ENCODE measurements around the gene BEX3. TPM values are rescaled to one million over a fixed set of nuclear protein-coding genes. Genes with fewer than 3 reads are reported as not detected.
"Not testable (repeated sequence)": the region's sequence is repeated elsewhere in the genome, so short reads cannot be mapped to it uniquely, and the experiment has no call there.

Gene BEX3
- total and polyA plus RNA-seq, 9 donors, result 137 to 212 (median 173) TPM

DNA sequence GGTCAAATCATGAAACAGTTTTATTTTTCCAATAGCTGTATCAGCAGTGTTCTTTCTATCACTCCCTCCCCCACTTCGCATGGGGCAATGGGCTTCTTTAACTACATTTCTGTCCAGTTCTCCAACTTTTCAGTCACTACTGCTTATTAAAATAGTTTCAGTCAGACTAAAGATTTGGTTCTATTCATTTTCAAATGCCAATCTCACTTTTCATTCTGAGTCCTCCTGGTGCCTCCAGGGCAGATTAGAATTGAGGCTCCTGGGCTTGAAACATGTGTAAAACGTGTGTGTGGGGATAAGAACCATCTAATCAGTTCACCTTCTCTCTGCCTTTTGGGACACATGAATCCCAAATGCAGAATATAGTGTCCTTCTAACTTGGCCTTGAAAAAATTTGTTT lies 3.5 kb upstream of the BEX3 start:
- no peak for DNase-seq
- Histone ChIP-seq H3K4me1 (ENCODE audit: control insufficient read depth, insufficient read depth, low read length) (peaks cover 2% of the 10 kb centered on the region), H3K27ac (ENCODE audit: low read length) (no peak overlapping the region), H3K9me3 (replicated peaks; ENCODE audit: control insufficient read depth, low read depth, low read length) (no peaks in the 10 kb centered on the region), H3K36me3 (ENCODE audit: control insufficient read depth, insufficient read depth, low read length) (no peaks in the 10 kb centered on the region), H3K4me3 (ENCODE audit: low read length) (no peak overlapping the region), H3K27me3 (ENCODE audit: control insufficient read depth, insufficient read depth, low read length) (peaks cover 9% of the 10 kb centered on the region)
- no CpG with 5 or more reads among the region's 2 CpGs for WGBS (ENCODE audit: insufficient coverage)

DNA sequence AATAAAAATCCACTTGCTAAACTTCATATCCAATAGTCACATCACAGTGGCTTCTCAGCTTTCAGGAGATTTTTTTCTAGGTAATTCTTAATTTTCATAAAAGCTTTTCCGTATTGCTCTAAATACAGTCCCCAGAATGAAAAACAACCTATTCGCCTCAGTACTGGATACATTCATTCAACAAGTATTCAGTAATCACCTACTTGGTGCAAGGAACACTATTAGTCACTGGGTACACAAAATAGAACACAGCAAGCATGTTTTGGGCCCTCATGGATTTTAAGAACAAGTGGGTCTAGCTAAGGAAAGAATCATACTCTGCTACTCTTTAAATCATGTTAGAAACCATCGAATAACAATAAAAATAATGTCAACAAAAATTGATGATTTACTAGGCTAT lies 2.8 kb upstream of the BEX3 start:
- Histone ChIP-seq H3K36me3 (ENCODE audit: control insufficient read depth, insufficient read depth, low read length) (no peaks in the 10 kb centered on the region), H3K4me1 (ENCODE audit: control insufficient read depth, insufficient read depth, low read length) (peaks cover 2% of the 10 kb centered on the region), H3K27me3 (ENCODE audit: control insufficient read depth, insufficient read depth, low read length) (peaks cover 10% of the 10 kb centered on the region), H3K27ac (ENCODE audit: low read length) (no peak overlapping the region), H3K4me3 (ENCODE audit: low read length) (no peak overlapping the region), H3K9me3 (replicated peaks; ENCODE audit: control insufficient read depth, low read depth, low read length) (no peaks in the 10 kb centered on the region)
- DNase-seq, result no peak
- WGBS (ENCODE audit: insufficient coverage), result no CpG with 5 or more reads among the region's 3 CpGs

DNA sequence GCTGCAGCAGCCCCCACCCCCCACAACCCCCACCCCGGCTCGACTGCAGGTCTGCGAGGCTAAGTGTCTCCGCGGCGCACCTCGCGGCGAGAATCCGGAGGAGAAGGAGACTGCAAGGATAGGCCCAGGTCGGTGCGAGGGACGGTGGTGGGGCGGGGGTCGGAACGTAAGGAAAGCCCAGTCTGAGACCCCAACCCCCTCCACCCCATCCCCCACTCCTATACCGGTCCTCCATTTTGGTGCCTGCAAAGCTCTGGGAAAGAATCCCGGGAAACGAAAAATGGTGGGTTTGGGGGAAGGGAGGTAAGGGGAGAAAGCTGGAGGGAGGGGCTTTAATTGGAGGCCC lies 614 bp downstream of the BEX3 start:
- peak overlapping the region; percentile 69 for H3K27ac ChIP-seq (ENCODE audit: low read length)
- H3K36me3 ChIP-seq (ENCODE audit: control insufficient read depth, insufficient read depth, low read length), result peaks cover 2% of the 10 kb centered on the region
- peaks cover 11% of the 10 kb centered on the region for H3K27me3 ChIP-seq (ENCODE audit: control insufficient read depth, insufficient read depth, low read length)
- 7% methylated on average over 3 of the region's 19 CpGs for WGBS (ENCODE audit: insufficient coverage)
- peak; percentile 78 for DNase-seq
- no peaks in the 10 kb centered on the region for H3K9me3 ChIP-seq (replicated peaks; ENCODE audit: control insufficient read depth, low read depth, low read length)
- H3K4me1 ChIP-seq (ENCODE audit: control insufficient read depth, insufficient read depth, low read length), result peaks cover 2% of the 10 kb centered on the region
- H3K4me3 ChIP-seq (ENCODE audit: low read length), result peak overlapping the region; percentile 78

DNA sequence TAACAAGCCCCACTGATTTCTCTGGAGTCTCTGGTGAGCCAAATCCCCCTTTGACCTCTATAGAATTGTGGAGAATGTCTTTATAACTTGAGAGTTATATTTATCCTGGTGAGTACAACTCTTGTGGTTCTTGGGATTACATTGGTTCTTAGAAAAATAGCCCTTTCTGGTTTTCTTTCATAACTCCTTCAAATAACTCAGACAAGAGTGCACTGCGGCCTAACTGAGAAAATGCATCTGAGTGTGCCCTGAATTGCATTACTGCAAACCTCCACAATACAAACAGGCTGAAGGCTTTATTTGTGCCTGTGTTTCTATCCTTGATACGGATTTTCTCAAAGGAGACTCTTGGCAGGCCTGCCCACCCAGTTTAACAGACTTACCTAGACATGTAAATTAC lies 2.7 kb downstream of the BEX3 start:
- Histone ChIP-seq H3K27me3 (ENCODE audit: control insufficient read depth, insufficient read depth, low read length) (peaks cover 9% of the 10 kb centered on the region), H3K27ac (ENCODE audit: low read length) (no peak overlapping the region), H3K4me3 (ENCODE audit: low read length) (no peak overlapping the region), H3K9me3 (replicated peaks; ENCODE audit: control insufficient read depth, low read depth, low read length) (no peaks in the 10 kb centered on the region), H3K36me3 (ENCODE audit: control insufficient read depth, insufficient read depth, low read length) (peaks cover 2% of the 10 kb centered on the region), H3K4me1 (ENCODE audit: control insufficient read depth, insufficient read depth, low read length) (peaks cover 2% of the 10 kb centered on the region)
- DNase-seq, result no peak
- WGBS (ENCODE audit: insufficient coverage), result no CpG with 5 or more reads among the region's 2 CpGs

DNA sequence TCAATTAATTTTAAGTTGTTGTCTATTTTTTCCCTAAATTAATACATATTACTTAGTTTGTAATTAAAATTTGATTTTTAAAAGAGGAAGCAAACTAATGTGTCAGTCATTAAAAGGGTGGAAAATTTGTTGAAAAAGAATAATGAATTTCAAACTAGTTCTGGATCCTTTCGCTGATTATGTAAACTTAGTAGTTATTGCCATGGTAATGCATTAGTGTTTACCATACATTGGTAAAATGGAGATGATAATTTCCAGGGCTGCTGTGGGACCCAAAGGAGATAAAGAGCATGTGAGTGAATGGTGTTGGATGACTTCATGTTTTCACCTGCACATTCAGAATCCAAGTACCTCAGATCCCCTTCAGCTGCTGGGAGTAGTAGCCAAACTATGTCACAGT lies 6.5 kb downstream of the BEX3 start:
- DNase-seq, result peak; percentile 10
- Histone ChIP-seq H3K27ac (ENCODE audit: low read length) (no peak overlapping the region), H3K9me3 (replicated peaks; ENCODE audit: control insufficient read depth, low read depth, low read length) (no peaks in the 10 kb centered on the region), H3K4me3 (ENCODE audit: low read length) (no peak overlapping the region), H3K4me1 (ENCODE audit: control insufficient read depth, insufficient read depth, low read length) (no peaks in the 10 kb centered on the region), H3K36me3 (ENCODE audit: control insufficient read depth, insufficient read depth, low read length) (peaks cover 2% of the 10 kb centered on the region), H3K27me3 (ENCODE audit: control insufficient read depth, insufficient read depth, low read length) (peaks cover 9% of the 10 kb centered on the region)
- 100% methylated on average over 1 of the region's 1 CpG for WGBS (ENCODE audit: insufficient coverage)

DNA sequence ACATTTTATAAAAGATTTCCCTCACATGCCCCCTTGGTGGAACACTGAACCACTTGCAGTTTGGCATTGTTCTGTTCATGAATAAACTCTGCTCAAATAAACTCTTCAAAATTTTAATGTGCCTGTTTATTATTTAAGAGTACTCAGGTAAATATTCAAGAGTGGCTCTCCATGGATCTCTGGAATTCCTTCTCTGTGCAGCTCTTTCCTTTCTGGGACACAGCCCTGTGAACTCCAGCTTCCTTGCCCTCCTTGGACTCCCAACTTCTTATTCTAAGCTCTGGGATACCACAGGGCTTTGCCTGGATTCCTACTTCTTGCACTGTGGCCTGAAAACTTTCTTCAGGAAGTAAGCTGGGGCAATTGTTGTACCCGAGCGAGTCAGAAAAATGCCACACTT lies 8.3 kb downstream of the BEX3 start:
- Histone ChIP-seq H3K4me3 (ENCODE audit: low read length) (no peak overlapping the region), H3K27ac (ENCODE audit: low read length) (no peak overlapping the region), H3K9me3 (replicated peaks; ENCODE audit: control insufficient read depth, low read depth, low read length) (no peaks in the 10 kb centered on the region), H3K27me3 (ENCODE audit: control insufficient read depth, insufficient read depth, low read length) (peaks cover 6% of the 10 kb centered on the region), H3K36me3 (ENCODE audit: control insufficient read depth, insufficient read depth, low read length) (no peaks in the 10 kb centered on the region), H3K4me1 (ENCODE audit: control insufficient read depth, insufficient read depth, low read length) (no peaks in the 10 kb centered on the region)
- no peak for DNase-seq
- WGBS (ENCODE audit: insufficient coverage), result 59% methylated on average over 2 of the region's 2 CpGs

DNA sequence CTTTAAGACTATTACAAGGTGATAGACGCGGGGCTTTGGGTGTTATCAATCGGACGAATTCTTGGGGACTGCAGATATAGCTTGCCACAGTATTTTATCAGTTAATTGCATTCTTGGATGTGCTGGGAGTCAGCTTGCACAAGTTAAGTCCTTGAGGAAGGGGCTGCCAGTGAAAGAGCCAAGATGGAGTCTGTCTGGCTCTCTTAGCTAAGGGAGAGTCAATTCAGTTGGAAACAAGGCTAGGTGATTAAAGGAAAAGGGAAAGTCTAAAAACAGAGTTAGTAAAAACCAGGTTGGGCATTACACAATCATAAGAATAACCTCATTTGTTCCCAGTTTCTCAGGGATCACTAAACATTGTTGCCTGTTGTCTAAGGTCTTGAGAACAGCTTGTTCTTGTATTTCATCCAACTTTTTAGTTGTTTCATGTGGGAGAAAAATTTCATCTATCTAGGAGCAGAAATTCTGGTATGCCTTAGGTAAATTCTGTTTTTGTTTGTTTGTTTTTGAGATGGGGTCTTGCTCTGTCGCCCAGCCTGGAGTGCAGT lies 9.0 kb downstream of the BEX3 start:
- not testable (repeated sequence) for H3K27ac ChIP-seq (ENCODE audit: low read length); H3K4me3 ChIP-seq (ENCODE audit: low read length); H3K9me3 ChIP-seq (replicated peaks; ENCODE audit: control insufficient read depth, low read depth, low read length); H3K4me1 ChIP-seq (ENCODE audit: control insufficient read depth, insufficient read depth, low read length); DNase-seq; H3K36me3 ChIP-seq (ENCODE audit: control insufficient read depth, insufficient read depth, low read length); H3K27me3 ChIP-seq (ENCODE audit: control insufficient read depth, insufficient read depth, low read length)
- WGBS (ENCODE audit: insufficient coverage), result no CpG with 5 or more reads among the region's 5 CpGs

DNA sequence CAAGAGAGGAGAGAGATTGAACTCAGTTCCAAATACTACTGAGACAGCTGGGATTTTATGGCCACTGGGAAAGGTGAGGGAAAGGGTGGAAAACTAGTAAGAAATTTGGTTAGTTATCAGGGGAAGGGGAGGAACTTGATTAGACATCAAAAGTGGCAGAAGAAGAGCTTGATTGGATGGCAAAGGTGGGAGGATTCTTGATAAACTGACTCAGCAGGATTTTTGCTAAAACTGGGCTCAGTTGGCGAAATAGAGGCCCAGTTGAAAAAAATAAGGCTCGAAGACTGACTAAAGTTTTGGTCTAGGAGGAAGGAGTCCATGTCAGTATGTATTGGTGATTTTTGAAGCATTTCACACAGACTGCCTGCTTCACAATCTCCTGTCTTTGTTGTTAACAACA lies 10.0 kb downstream of the BEX3 start:
- Histone ChIP-seq H3K4me1 (ENCODE audit: control insufficient read depth, insufficient read depth, low read length) (no peaks in the 10 kb centered on the region), H3K27ac (ENCODE audit: low read length) (no peak overlapping the region), H3K36me3 (ENCODE audit: control insufficient read depth, insufficient read depth, low read length) (no peaks in the 10 kb centered on the region), H3K9me3 (replicated peaks; ENCODE audit: control insufficient read depth, low read depth, low read length) (no peaks in the 10 kb centered on the region), H3K27me3 (ENCODE audit: control insufficient read depth, insufficient read depth, low read length) (peaks cover 9% of the 10 kb centered on the region), H3K4me3 (ENCODE audit: low read length) (no peak overlapping the region)
- DNase-seq, result no peak
- no CpG with 5 or more reads among the region's 2 CpGs for WGBS (ENCODE audit: insufficient coverage)

DNA sequence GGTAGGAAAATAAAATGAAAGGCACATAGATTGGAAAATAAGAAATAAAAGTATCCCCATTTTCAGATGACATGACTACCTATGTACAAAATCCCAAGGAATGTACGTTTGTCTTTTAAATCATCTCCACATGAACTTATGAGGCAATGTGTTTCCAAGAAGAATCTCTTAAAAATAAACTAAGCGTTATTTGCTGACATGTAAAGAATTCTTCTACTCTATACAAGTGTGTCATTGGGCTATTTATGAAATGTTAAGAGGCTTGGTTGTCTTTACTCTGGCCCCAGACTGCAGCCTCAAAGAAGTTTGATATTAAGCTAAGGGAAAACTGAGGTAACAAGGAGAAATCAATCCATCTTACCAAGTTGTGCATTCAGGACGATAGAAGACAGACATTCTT lies 17.1 kb downstream of the BEX3 start:
- Histone ChIP-seq H3K27me3 (ENCODE audit: control insufficient read depth, insufficient read depth, low read length) (peaks cover 17% of the 10 kb centered on the region), H3K4me3 (ENCODE audit: low read length) (no peak overlapping the region), H3K4me1 (ENCODE audit: control insufficient read depth, insufficient read depth, low read length) (no peaks in the 10 kb centered on the region), H3K36me3 (ENCODE audit: control insufficient read depth, insufficient read depth, low read length) (no peaks in the 10 kb centered on the region), H3K9me3 (replicated peaks; ENCODE audit: control insufficient read depth, low read depth, low read length) (no peaks in the 10 kb centered on the region), H3K27ac (ENCODE audit: low read length) (no peak overlapping the region)
- no CpG with 5 or more reads among the region's 3 CpGs for WGBS (ENCODE audit: insufficient coverage)
- DNase-seq, result no peak

DNA sequence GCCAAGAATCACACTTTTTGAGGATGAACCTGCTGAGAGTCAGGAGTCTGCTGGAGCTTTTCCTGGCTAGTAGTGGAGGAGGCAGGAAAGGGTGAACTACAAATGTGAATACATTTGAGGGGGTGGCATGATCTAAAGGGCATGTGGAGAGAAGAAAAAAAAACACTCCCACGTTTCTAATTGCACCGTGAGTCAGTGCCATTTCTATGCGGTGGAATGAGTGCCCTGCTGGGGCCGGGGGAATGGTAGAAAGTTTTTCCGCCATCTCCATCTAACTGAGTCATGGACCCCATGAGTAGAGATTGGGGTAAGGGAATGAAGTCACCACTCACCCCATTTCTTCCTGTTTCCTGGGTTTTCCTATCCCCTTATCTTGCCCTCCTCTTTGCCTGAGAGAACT lies 19.8 kb downstream of the BEX3 start:
- DNase-seq, result no peak
- no CpG with 5 or more reads among the region's 5 CpGs for WGBS (ENCODE audit: insufficient coverage)
- H3K4me3 ChIP-seq (ENCODE audit: low read length), result no peak overlapping the region
- no peak overlapping the region for H3K27ac ChIP-seq (ENCODE audit: low read length)
- H3K4me1 ChIP-seq (ENCODE audit: control insufficient read depth, insufficient read depth, low read length), result no peaks in the 10 kb centered on the region
- no peaks in the 10 kb centered on the region for H3K36me3 ChIP-seq (ENCODE audit: control insufficient read depth, insufficient read depth, low read length)
- peaks cover 17% of the 10 kb centered on the region for H3K27me3 ChIP-seq (ENCODE audit: control insufficient read depth, insufficient read depth, low read length)
- H3K9me3 ChIP-seq (replicated peaks; ENCODE audit: control insufficient read depth, low read depth, low read length), result no peaks in the 10 kb centered on the region

DNA sequence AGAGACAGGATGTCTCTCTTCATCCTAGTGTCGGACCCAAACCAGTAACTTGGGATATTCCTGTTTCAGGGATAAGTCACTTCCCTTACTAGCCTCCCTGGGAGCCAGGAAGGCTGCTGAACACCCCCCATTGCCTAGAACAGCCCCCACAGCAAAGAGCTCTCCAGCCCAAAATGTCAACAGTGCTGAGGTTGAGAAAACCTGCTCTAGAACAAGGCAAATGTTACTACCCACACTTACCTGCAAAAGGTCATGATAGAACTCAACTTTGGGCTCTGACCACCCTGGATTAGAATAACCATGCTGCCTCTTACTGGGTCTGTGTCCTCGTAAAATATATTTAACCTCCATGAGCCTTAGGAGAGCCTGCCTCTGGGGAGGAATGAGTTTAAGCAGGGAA lies 20.3 kb downstream of the BEX3 start:
- peaks cover 20% of the 10 kb centered on the region for H3K27me3 ChIP-seq (ENCODE audit: control insufficient read depth, insufficient read depth, low read length)

More for the DNA sequence above, 20.3 kb downstream of the BEX3 start:
- DNase-seq, result no peak
- Histone ChIP-seq H3K9me3 (replicated peaks; ENCODE audit: control insufficient read depth, low read depth, low read length) (no peaks in the 10 kb centered on the region), H3K4me1 (ENCODE audit: control insufficient read depth, insufficient read depth, low read length) (no peaks in the 10 kb centered on the region), H3K36me3 (ENCODE audit: control insufficient read depth, insufficient read depth, low read length) (no peaks in the 10 kb centered on the region), H3K27ac (ENCODE audit: low read length) (no peak overlapping the region), H3K4me3 (ENCODE audit: low read length) (no peak overlapping the region)
- 67% methylated on average over 1 of the region's 2 CpGs for WGBS (ENCODE audit: insufficient coverage)
